CD4-positive, CD25-positive, alpha-beta regulatory T cell (primary cell): Measurements from ENCODE around the gene PLEKHM1. TPM values are rescaled to one million over a fixed set of nuclear protein-coding genes. Genes with fewer than 3 reads are reported as not detected.
"Not testable (repeated sequence)": the region's sequence is repeated elsewhere in the genome, so short reads cannot be mapped to it uniquely, and the experiment has no call there.

Experiments used
- ATAC-seq, 2 donors: fragments of 150-1000 bp; cut with Tn5 transposase; one replicate each; pipeline ENCODE4 v1.10.0; 2021; ENCODE audit warnings: low read depth in 2 of 2, moderate number of reproducible peaks in 2 of 2, moderate library complexity in 1 of 2
- DNase-seq, 3 donors: peaks; one replicate each; pipeline versions ENCODE4 v3.0.0 to v3.0.0-alpha.2; 2012 to 2022; ENCODE audit warnings: mixed read lengths in 1 of 3
- H3K27ac ChIP-seq: one replicate; pipeline ENCODE4 v1.7.0; 2013; ENCODE audit warnings: mild to moderate bottlenecking, low read length; ENCODE audit not compliant: insufficient read depth, poor library complexity, severe bottlenecking
- H3K27me3 ChIP-seq: one replicate; pipeline ENCODE4 v1.7.0; 2013; ENCODE audit warnings: low read length; ENCODE audit not compliant: control insufficient read depth, insufficient read depth
- H3K36me3 ChIP-seq: one replicate; pipeline ENCODE4 v1.7.0; 2013; ENCODE audit warnings: mild to moderate bottlenecking, low read length, moderate library complexity; ENCODE audit not compliant: control insufficient read depth, insufficient read depth
- H3K4me1 ChIP-seq: 2 replicates; pipeline ENCODE4 v1.7.0; 2013; ENCODE audit warnings: mild to moderate bottlenecking, low read length; ENCODE audit not compliant: insufficient read depth, control insufficient read depth, poor library complexity, severe bottlenecking
- H3K4me3 ChIP-seq: one replicate; pipeline ENCODE4 v1.7.0; 2013; ENCODE audit warnings: low read depth, mild to moderate bottlenecking, low read length, moderate library complexity
- H3K9me3 ChIP-seq, 2 experiments: 1 replicate in 1 of 2; 2 replicates in 1 of 2; pipeline ENCODE4 v1.7.0; 2013; ENCODE audit warnings: low read length in 2 of 2, mild to moderate bottlenecking in 1 of 2, moderate library complexity in 1 of 2; ENCODE audit not compliant: control insufficient read depth in 2 of 2
- H3K27ac Mint-ChIP-seq, 3 donors: one replicate each; pipeline ENCODE4 v1.8.0; 2020 to 2022; ENCODE audit warnings: mild to moderate bottlenecking in 3 of 3, mixed read lengths in 3 of 3, moderate library complexity in 2 of 3
- H3K27me3 Mint-ChIP-seq: one replicate; pipeline ENCODE4 v1.8.0; 2022; ENCODE audit warnings: mild to moderate bottlenecking, mixed read lengths
- H3K36me3 Mint-ChIP-seq: one replicate; pipeline ENCODE4 v1.8.0; 2020; ENCODE audit warnings: mixed read lengths
- H3K4me1 Mint-ChIP-seq, 4 donors: one replicate each; pipeline ENCODE4 v1.8.0; 2020 to 2022; ENCODE audit warnings: mixed read lengths in 4 of 4, mild to moderate bottlenecking in 1 of 4
- H3K4me3 Mint-ChIP-seq, 4 donors: one replicate each; pipeline ENCODE4 v1.8.0; 2020 to 2022; ENCODE audit warnings: mild to moderate bottlenecking in 4 of 4, mixed read lengths in 4 of 4, moderate library complexity in 3 of 4
- H3K9me3 Mint-ChIP-seq, 7 donors: one replicate each; pipeline ENCODE4 v1.8.0; 2020 to 2022; ENCODE audit warnings: mixed read lengths in 7 of 7, mild to moderate bottlenecking in 3 of 7, moderate library complexity in 2 of 7
- polyA plus RNA-seq, 4 donors: library from polyadenylated mRNA; unstranded; fragments of 300-500 nt; fragmentation: Illumina TruSeq; gene quantifications; one replicate each; pipeline ENCODE4 v1.2.3, GENCODE V29; 2021
- total RNA-seq: library from RNA; stranded (reverse); gene quantifications from one replicate; pipeline ENCODE4 v1.2.3, GENCODE V29; 2022

PLEKHM1 gene
- total and polyA plus RNA-seq, 5 donors from 2014 or later, result 11.1 to 103 (median 12.5) TPM

GRCh38 chr17:45448483-45448882 lies 42.0 kb downstream of the PLEKHM1 start:
- H3K27ac ChIP-seq, H3K4me3 Mint-ChIP-seq, ATAC-seq, H3K36me3 ChIP-seq, H3K4me1 ChIP-seq, H3K27me3 Mint-ChIP-seq, H3K4me3 ChIP-seq, H3K36me3 Mint-ChIP-seq, H3K9me3 Mint-ChIP-seq, H3K27me3 ChIP-seq, H3K9me3 ChIP-seq, DNase-seq: not testable (repeated sequence)
- H3K4me1 Mint-ChIP-seq, result peaks cover 0 to 30% (median 11%) of the 10 kb centered on the region in 4 donors
- peak overlapping the region; percentile 42 to 84 (median 46) for H3K27ac Mint-ChIP-seq

- peak overlapping the region; percentile 42 to 84 (median 46) for H3K27ac Mint-ChIP-seq
- not testable (repeated sequence) for H3K4me3 ChIP-seq, H3K36me3 ChIP-seq, H3K36me3 Mint-ChIP-seq, H3K4me1 ChIP-seq, H3K4me3 Mint-ChIP-seq, H3K9me3 ChIP-seq, H3K9me3 Mint-ChIP-seq, H3K27ac ChIP-seq, H3K27me3 Mint-ChIP-seq, H3K27me3 ChIP-seq, ATAC-seq
- DNase-seq, result peak in 1 of 3 donors; percentile 39
- H3K4me1 Mint-ChIP-seq, result peaks cover 0 to 30% (median 11%) of the 10 kb centered on the region in 4 donors
Measured at GRCh38 chr17:45448066-45448465, 42.5 kb downstream of the PLEKHM1 start.

- Mint-ChIP-seq H3K27ac (peak overlapping the region; percentile 42 to 84 (median 46)), H3K4me1 (peaks cover 0 to 30% (median 11%) of the 10 kb centered on the region in 4 donors)
- H3K36me3 ChIP-seq, H3K36me3 Mint-ChIP-seq, DNase-seq, H3K4me1 ChIP-seq, H3K27me3 ChIP-seq, H3K27ac ChIP-seq, ATAC-seq, H3K9me3 ChIP-seq, H3K27me3 Mint-ChIP-seq, H3K9me3 Mint-ChIP-seq, H3K4me3 Mint-ChIP-seq, H3K4me3 ChIP-seq: not testable (repeated sequence)
Measured at GRCh38 chr17:45447650-45448049, 42.9 kb downstream of the PLEKHM1 start.

- H3K27me3 Mint-ChIP-seq, H3K27ac ChIP-seq, H3K9me3 Mint-ChIP-seq, H3K36me3 Mint-ChIP-seq, DNase-seq, H3K4me1 ChIP-seq, H3K4me3 ChIP-seq, H3K9me3 ChIP-seq, H3K36me3 ChIP-seq, ATAC-seq, H3K27me3 ChIP-seq: not testable (repeated sequence)
- Mint-ChIP-seq H3K27ac (peak overlapping the region in 1 of 3 donors; percentile 38), H3K4me1 (peaks cover 0 to 30% (median 11%) of the 10 kb centered on the region in 4 donors), H3K4me3 (peak overlapping the region in 1 of 4 donors; percentile 24)
Measured at GRCh38 chr17:45446872-45447625, 43.5 kb downstream of the PLEKHM1 start.

- DNase-seq (peak in 1 of 3 donors; percentile 59), ATAC-seq (peak; percentile 70 to 75)
- peak overlapping the region in 2 of 3 donors; percentile 84 to 91 for H3K27ac Mint-ChIP-seq
- peak overlapping the region in 3 of 4 donors; percentile 33 to 75 (median 58) for H3K4me3 Mint-ChIP-seq
- H3K4me3 ChIP-seq, result peak overlapping the region; percentile 37
- H3K36me3 ChIP-seq, H3K9me3 ChIP-seq, H3K27ac ChIP-seq, H3K27me3 Mint-ChIP-seq, H3K36me3 Mint-ChIP-seq, H3K4me1 ChIP-seq, H3K27me3 ChIP-seq, H3K9me3 Mint-ChIP-seq: not testable (repeated sequence)
- H3K4me1 Mint-ChIP-seq, result peaks cover 0 to 34% (median 11%) of the 10 kb centered on the region in 4 donors
Measured at GRCh38 chr17:45445901-45446743, 44.4 kb downstream of the PLEKHM1 start.

GRCh38 chr17:45444856-45445820 lies 45.4 kb downstream of the PLEKHM1 start:
- H3K27me3 ChIP-seq, H3K4me3 Mint-ChIP-seq, H3K36me3 Mint-ChIP-seq, H3K9me3 ChIP-seq, H3K36me3 ChIP-seq, H3K4me3 ChIP-seq, DNase-seq, H3K27ac ChIP-seq, ATAC-seq, H3K9me3 Mint-ChIP-seq, H3K27me3 Mint-ChIP-seq: not testable (repeated sequence)
- H3K4me1 ChIP-seq, result peaks cover 10% of the 10 kb centered on the region
- H3K4me1 Mint-ChIP-seq, result peaks cover 0 to 44% (median 12%) of the 10 kb centered on the region in 4 donors
- H3K27ac Mint-ChIP-seq, result peak overlapping the region in 2 of 3 donors; percentile 71 to 91

- not testable (repeated sequence) for H3K4me3 Mint-ChIP-seq, DNase-seq, H3K4me3 ChIP-seq, H3K27ac ChIP-seq, H3K36me3 Mint-ChIP-seq, ATAC-seq, H3K27me3 ChIP-seq, H3K27me3 Mint-ChIP-seq, H3K9me3 Mint-ChIP-seq, H3K27ac Mint-ChIP-seq, H3K9me3 ChIP-seq
- H3K4me1 Mint-ChIP-seq, result peaks cover 0 to 45% (median 12%) of the 10 kb centered on the region in 4 donors
- H3K36me3 ChIP-seq, result peaks cover 13% of the 10 kb centered on the region
- H3K4me1 ChIP-seq, result peaks cover 10% of the 10 kb centered on the region
Measured at GRCh38 chr17:45444301-45444700, 46.2 kb downstream of the PLEKHM1 start.
